Measurements from ENCODE around the gene TSPAN6. TPM values are rescaled to one million over a fixed set of nuclear protein-coding genes. Genes with fewer than 3 reads are reported as not detected.

Gene TSPAN6, protein sequence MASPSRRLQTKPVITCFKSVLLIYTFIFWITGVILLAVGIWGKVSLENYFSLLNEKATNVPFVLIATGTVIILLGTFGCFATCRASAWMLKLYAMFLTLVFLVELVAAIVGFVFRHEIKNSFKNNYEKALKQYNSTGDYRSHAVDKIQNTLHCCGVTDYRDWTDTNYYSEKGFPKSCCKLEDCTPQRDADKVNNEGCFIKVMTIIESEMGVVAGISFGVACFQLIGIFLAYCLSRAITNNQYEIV
- 111 TPM for polyA plus RNA-seq (2013, experiment 1 of 2)
- 122 TPM for polyA plus RNA-seq (2013, experiment 2 of 2)

- H3K36me3 ChIP-seq (ENCODE audit: control insufficient read depth, insufficient read depth, low read length) = peaks cover 27% of the 10 kb centered on the region
- no peaks in the 10 kb centered on the region for H3K9me3 ChIP-seq (ENCODE audit: control insufficient read depth, low read length)
- WGBS, 2 experiments (ENCODE audit: insufficient coverage in 2 of 2) = 0 to 3% methylated on average over 7 to 19 of the region's 51 CpGs
- H3K4me3 ChIP-seq (ENCODE audit: extremely low read depth, insufficient read depth, low read length, poor library complexity, severe bottlenecking) = peak within 1 kb of the TSS; percentile 58
- H3K4me1 ChIP-seq (ENCODE audit: control insufficient read depth, insufficient read depth, low read length, poor library complexity, severe bottlenecking) = no peaks in the 10 kb centered on the region
- H3K27ac ChIP-seq (ENCODE audit: low read depth, low read length, severe bottlenecking) = peak within 1 kb of the TSS; percentile 72
These were observed at the start of gene TSPAN6 for GRCh38 chrX:100636321-100636991. TSS of gene TSPAN6 (minus strand) at chrX:100636806. CDS start at chrX:100636694, 112 bp downstream.

- no peak overlapping the region for H3K27ac ChIP-seq (ENCODE audit: low read depth, low read length, severe bottlenecking)
- H3K9me3 ChIP-seq (ENCODE audit: control insufficient read depth, low read length) = no peaks in the 10 kb centered on the region
- no CpG with 5 or more reads among the region's 1 CpG for WGBS, 2 experiments (ENCODE audit: insufficient coverage in 2 of 2)
- no peaks in the 10 kb centered on the region for H3K36me3 ChIP-seq (ENCODE audit: control insufficient read depth, insufficient read depth, low read length)
- H3K4me1 ChIP-seq (ENCODE audit: control insufficient read depth, insufficient read depth, low read length, poor library complexity, severe bottlenecking) = no peaks in the 10 kb centered on the region
- no peak overlapping the region for H3K4me3 ChIP-seq (ENCODE audit: extremely low read depth, insufficient read depth, low read length, poor library complexity, severe bottlenecking)
These were observed 49.3 kb upstream of the TSPAN6 start for GRCh38 chrX:100685997-100686305.

DNA sequence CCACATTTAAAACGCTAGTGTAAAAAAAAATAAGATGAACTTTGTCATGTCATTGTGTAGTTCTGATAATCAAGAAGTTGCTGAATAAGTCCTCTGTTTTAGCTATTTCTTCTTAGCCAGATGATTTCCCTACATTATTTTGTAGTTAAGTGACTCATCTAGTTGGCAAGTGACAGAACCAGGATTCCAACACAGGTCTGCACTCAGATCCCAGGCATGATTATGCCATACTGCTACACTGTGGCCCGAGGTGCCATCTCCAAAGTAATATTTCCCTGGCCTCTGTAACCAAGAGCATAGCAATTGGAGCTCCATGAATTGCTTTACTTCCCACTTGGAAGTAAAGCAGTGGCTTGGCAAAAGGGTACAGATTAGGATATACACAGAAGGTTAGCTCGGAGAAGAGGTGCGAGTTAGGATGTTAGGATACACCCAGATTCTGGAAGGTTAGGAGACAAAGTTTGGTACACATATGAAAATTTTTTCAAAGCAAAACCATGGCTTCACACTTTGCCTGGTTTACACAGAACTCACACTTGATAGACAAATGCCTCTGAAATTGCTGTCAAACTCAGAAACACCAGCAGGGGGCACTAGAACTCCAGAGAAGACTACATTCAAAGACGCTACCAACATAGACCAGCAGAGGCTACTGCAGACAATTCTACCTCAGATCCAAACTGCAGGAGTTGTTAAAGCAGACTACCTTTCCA lies 48.8 kb upstream of the TSPAN6 start:
- no peaks in the 10 kb centered on the region for H3K9me3 ChIP-seq (ENCODE audit: control insufficient read depth, low read length)
- H3K27ac ChIP-seq (ENCODE audit: low read depth, low read length, severe bottlenecking) = no peak overlapping the region
- H3K36me3 ChIP-seq (ENCODE audit: control insufficient read depth, insufficient read depth, low read length) = no peaks in the 10 kb centered on the region
- WGBS, 2 experiments (ENCODE audit: insufficient coverage in 2 of 2) = 17% methylated on average over 2 of the region's 5 CpGs; no CpG with 5 or more reads in 1 of the 2 experiments
- H3K4me3 ChIP-seq (ENCODE audit: extremely low read depth, insufficient read depth, low read length, poor library complexity, severe bottlenecking) = no peak overlapping the region
- H3K4me1 ChIP-seq (ENCODE audit: control insufficient read depth, insufficient read depth, low read length, poor library complexity, severe bottlenecking) = no peaks in the 10 kb centered on the region

DNA sequence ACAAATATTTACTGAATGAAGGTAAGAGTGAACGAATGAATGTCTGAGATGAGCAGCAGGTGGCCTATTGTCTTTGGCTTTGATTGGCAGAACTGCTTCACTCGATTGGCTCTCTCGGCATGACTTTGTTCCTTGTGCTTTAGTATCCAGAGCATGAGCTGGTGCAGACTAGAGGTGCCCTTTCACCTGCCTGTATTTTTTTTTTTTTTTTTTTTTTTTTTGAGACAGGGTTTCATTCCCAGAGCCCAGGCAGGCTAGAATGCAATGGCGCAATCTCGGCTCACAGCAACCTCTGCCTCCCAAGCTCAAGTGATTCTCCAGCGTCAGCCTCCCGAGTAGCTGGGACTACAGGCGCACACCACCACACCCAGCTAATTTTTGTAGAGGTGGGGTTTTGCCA lies 46.3 kb upstream of the TSPAN6 start:
- 80 to 90% methylated on average over 2 of the region's 8 CpGs for WGBS, 2 experiments (ENCODE audit: insufficient coverage in 2 of 2)

GRCh38 chrX:100681599-100681998 lies 45.0 kb upstream of the TSPAN6 start:
- H3K4me1 ChIP-seq (ENCODE audit: control insufficient read depth, insufficient read depth, low read length, poor library complexity, severe bottlenecking) = no peaks in the 10 kb centered on the region
- WGBS, 2 experiments (ENCODE audit: insufficient coverage in 2 of 2) = 83% methylated on average over 1 of the region's 3 CpGs; no CpG with 5 or more reads in 1 of the 2 experiments

More for the DNA sequence above, 46.3 kb upstream of the TSPAN6 start:
- Histone ChIP-seq H3K4me3 (ENCODE audit: extremely low read depth, insufficient read depth, low read length, poor library complexity, severe bottlenecking) (no peak overlapping the region), H3K9me3 (ENCODE audit: control insufficient read depth, low read length) (no peaks in the 10 kb centered on the region), H3K27ac (ENCODE audit: low read depth, low read length, severe bottlenecking) (no peak overlapping the region), H3K4me1 (ENCODE audit: control insufficient read depth, insufficient read depth, low read length, poor library complexity, severe bottlenecking) (no peaks in the 10 kb centered on the region), H3K36me3 (ENCODE audit: control insufficient read depth, insufficient read depth, low read length) (no peaks in the 10 kb centered on the region)

GRCh38 chrX:100680756-100681155 lies 44.1 kb upstream of the TSPAN6 start:
- Histone ChIP-seq H3K9me3 (ENCODE audit: control insufficient read depth, low read length) (no peaks in the 10 kb centered on the region), H3K27ac (ENCODE audit: low read depth, low read length, severe bottlenecking) (no peak overlapping the region), H3K4me1 (ENCODE audit: control insufficient read depth, insufficient read depth, low read length, poor library complexity, severe bottlenecking) (no peaks in the 10 kb centered on the region), H3K4me3 (ENCODE audit: extremely low read depth, insufficient read depth, low read length, poor library complexity, severe bottlenecking) (no peak overlapping the region), H3K36me3 (ENCODE audit: control insufficient read depth, insufficient read depth, low read length) (no peaks in the 10 kb centered on the region)
- 70 to 83% methylated on average over 2 of the region's 2 CpGs for WGBS, 2 experiments (ENCODE audit: insufficient coverage in 2 of 2)

More at GRCh38 chrX:100681599-100681998, 45.0 kb upstream of the TSPAN6 start:
- no peaks in the 10 kb centered on the region for H3K36me3 ChIP-seq (ENCODE audit: control insufficient read depth, insufficient read depth, low read length)
- H3K9me3 ChIP-seq (ENCODE audit: control insufficient read depth, low read length) = no peaks in the 10 kb centered on the region
- no peak overlapping the region for H3K27ac ChIP-seq (ENCODE audit: low read depth, low read length, severe bottlenecking)
- no peak overlapping the region for H3K4me3 ChIP-seq (ENCODE audit: extremely low read depth, insufficient read depth, low read length, poor library complexity, severe bottlenecking)

GRCh38 chrX:100677611-100678181 lies 41.1 kb upstream of the TSPAN6 start:
- H3K4me1 ChIP-seq (ENCODE audit: control insufficient read depth, insufficient read depth, low read length, poor library complexity, severe bottlenecking) = peaks cover 5% of the 10 kb centered on the region
- no peak overlapping the region for H3K27ac ChIP-seq (ENCODE audit: low read depth, low read length, severe bottlenecking)
- 88 to 100% methylated on average over 2 of the region's 5 CpGs for WGBS, 2 experiments (ENCODE audit: insufficient coverage in 2 of 2)
- H3K36me3 ChIP-seq (ENCODE audit: control insufficient read depth, insufficient read depth, low read length) = peaks cover 2% of the 10 kb centered on the region
- no peak overlapping the region for H3K4me3 ChIP-seq (ENCODE audit: extremely low read depth, insufficient read depth, low read length, poor library complexity, severe bottlenecking)
- H3K9me3 ChIP-seq (ENCODE audit: control insufficient read depth, low read length) = no peaks in the 10 kb centered on the region

DNA sequence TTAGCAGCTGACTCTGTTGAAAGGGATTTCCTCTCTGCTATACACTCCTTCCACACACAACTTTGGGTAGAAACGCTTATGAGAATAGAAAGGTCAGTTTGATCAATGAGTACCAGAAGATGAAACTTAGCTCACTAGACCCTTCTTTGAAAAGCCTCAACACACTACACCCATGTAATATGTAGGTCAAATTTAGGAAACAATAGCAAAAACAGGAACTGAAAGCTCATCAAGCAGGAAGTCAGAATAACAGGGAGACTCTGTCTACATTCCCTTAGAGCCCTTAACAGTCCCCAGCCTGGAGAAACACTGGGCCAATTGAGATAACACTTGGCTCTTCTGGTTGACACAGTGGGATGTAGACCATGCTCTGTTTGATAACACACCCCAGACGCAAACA lies 38.1 kb upstream of the TSPAN6 start:
- peaks cover 5% of the 10 kb centered on the region for H3K36me3 ChIP-seq (ENCODE audit: control insufficient read depth, insufficient read depth, low read length)
- 100% methylated on average over 1 of the region's 2 CpGs; no CpG with 5 or more reads in 1 of the 2 experiments for WGBS, 2 experiments (ENCODE audit: insufficient coverage in 2 of 2)
- H3K4me1 ChIP-seq (ENCODE audit: control insufficient read depth, insufficient read depth, low read length, poor library complexity, severe bottlenecking) = peaks cover 5% of the 10 kb centered on the region
- H3K27ac ChIP-seq (ENCODE audit: low read depth, low read length, severe bottlenecking) = no peak overlapping the region
- H3K9me3 ChIP-seq (ENCODE audit: control insufficient read depth, low read length) = no peaks in the 10 kb centered on the region
- H3K4me3 ChIP-seq (ENCODE audit: extremely low read depth, insufficient read depth, low read length, poor library complexity, severe bottlenecking) = no peak overlapping the region

- Histone ChIP-seq H3K27ac (ENCODE audit: low read depth, low read length, severe bottlenecking) (no peak overlapping the region), H3K9me3 (ENCODE audit: control insufficient read depth, low read length) (no peaks in the 10 kb centered on the region), H3K36me3 (ENCODE audit: control insufficient read depth, insufficient read depth, low read length) (peaks cover 5% of the 10 kb centered on the region), H3K4me1 (ENCODE audit: control insufficient read depth, insufficient read depth, low read length, poor library complexity, severe bottlenecking) (peaks cover 5% of the 10 kb centered on the region), H3K4me3 (ENCODE audit: extremely low read depth, insufficient read depth, low read length, poor library complexity, severe bottlenecking) (no peak overlapping the region)
- no CpG with 5 or more reads among the region's 3 CpGs for WGBS, 2 experiments (ENCODE audit: insufficient coverage in 2 of 2)
These were observed 36.9 kb upstream of the TSPAN6 start for GRCh38 chrX:100673397-100673953.

GRCh38 chrX:100672966-100673365 lies 36.4 kb upstream of the TSPAN6 start:
- no peak overlapping the region for H3K27ac ChIP-seq (ENCODE audit: low read depth, low read length, severe bottlenecking)
- H3K4me1 ChIP-seq (ENCODE audit: control insufficient read depth, insufficient read depth, low read length, poor library complexity, severe bottlenecking) = peaks cover 5% of the 10 kb centered on the region
- WGBS, 2 experiments (ENCODE audit: insufficient coverage in 2 of 2) = 100% methylated on average over 1 of the region's 3 CpGs; no CpG with 5 or more reads in 1 of the 2 experiments
- H3K36me3 ChIP-seq (ENCODE audit: control insufficient read depth, insufficient read depth, low read length) = peaks cover 5% of the 10 kb centered on the region
- H3K9me3 ChIP-seq (ENCODE audit: control insufficient read depth, low read length) = no peaks in the 10 kb centered on the region
- H3K4me3 ChIP-seq (ENCODE audit: extremely low read depth, insufficient read depth, low read length, poor library complexity, severe bottlenecking) = no peak overlapping the region

Measured in mesodermal cell (in vitro differentiated cells).